GM13977 (cell line): ENCODE measurements around the gene ZSWIM4.

Experiments
- DNase-seq: peaks from one replicate; pipeline ENCODE4 v3.0.0; 2012; ENCODE audit warnings: low spot score
- in situ Hi-C: fragments of 300-500 bp; cut with MboI; formaldehyde crosslinking; loops from one replicate; pipeline ENCODE4 v1.12.0; 2022; ENCODE audit warnings: low sequenced_read_pairs, low pct_unique_long_range_greater_than_20kb, mixed read lengths, inconsistent platforms; ENCODE audit not compliant: unreplicated experiment
- TF ChIP-seq, protein P1 (sequence below): IDR thresholded peaks from 2 replicates; pipeline ENCODE4 v1.5.1; 2012; ENCODE audit warnings: mild to moderate bottlenecking, control low read depth; ENCODE audit not compliant: insufficient read depth; ENCODE audit errors: extremely low read depth, missing control alignments

The ZSWIM4 gene

DNA sequence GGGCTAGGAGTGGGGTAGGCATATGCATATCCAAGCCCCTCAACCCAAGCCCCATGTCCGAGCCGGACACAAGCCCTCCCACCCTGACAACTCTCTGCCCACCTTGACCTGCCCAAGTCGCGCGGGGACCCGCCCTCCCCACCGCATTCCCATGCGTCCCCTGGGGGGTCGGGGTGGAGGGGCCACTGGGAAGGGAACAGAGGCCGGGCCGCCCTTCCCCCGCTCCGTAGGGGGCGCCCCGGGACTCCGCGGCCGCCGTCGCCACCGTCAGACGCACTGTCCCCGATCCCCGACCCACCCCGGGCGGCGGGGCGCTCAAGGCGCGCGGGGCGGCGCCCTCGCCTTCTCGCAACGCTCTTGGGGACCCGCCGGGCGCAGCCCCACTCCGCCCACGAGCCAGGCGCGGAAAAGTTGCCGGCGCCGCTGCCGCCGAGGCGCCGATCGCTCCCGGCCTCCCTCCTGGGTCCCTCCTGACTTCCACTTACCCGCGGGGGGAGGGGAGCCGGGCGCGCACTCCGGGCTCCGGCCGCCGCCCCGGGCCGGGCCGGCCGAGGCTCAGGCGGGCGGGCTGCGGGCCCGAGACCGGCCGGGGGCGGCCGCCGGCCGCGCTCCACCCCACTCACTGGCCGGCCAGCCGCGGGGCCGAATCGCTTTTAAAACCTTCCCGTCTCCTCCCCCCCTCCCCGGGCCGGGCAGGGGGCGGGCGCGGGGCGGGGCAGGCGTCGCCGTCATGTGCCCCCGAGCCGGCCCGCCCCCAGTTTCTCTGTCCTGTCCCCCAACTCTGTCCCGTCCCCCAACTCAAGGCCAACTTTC, 47.3 kb downstream of the ZSWIM4 start:
- TF ChIP-seq, protein P1, sequence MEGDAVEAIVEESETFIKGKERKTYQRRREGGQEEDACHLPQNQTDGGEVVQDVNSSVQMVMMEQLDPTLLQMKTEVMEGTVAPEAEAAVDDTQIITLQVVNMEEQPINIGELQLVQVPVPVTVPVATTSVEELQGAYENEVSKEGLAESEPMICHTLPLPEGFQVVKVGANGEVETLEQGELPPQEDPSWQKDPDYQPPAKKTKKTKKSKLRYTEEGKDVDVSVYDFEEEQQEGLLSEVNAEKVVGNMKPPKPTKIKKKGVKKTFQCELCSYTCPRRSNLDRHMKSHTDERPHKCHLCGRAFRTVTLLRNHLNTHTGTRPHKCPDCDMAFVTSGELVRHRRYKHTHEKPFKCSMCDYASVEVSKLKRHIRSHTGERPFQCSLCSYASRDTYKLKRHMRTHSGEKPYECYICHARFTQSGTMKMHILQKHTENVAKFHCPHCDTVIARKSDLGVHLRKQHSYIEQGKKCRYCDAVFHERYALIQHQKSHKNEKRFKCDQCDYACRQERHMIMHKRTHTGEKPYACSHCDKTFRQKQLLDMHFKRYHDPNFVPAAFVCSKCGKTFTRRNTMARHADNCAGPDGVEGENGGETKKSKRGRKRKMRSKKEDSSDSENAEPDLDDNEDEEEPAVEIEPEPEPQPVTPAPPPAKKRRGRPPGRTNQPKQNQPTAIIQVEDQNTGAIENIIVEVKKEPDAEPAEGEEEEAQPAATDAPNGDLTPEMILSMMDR: peak; percentile 27
- in situ Hi-C loops: no loop called here
- DNase-seq: peak; percentile 91

DNA sequence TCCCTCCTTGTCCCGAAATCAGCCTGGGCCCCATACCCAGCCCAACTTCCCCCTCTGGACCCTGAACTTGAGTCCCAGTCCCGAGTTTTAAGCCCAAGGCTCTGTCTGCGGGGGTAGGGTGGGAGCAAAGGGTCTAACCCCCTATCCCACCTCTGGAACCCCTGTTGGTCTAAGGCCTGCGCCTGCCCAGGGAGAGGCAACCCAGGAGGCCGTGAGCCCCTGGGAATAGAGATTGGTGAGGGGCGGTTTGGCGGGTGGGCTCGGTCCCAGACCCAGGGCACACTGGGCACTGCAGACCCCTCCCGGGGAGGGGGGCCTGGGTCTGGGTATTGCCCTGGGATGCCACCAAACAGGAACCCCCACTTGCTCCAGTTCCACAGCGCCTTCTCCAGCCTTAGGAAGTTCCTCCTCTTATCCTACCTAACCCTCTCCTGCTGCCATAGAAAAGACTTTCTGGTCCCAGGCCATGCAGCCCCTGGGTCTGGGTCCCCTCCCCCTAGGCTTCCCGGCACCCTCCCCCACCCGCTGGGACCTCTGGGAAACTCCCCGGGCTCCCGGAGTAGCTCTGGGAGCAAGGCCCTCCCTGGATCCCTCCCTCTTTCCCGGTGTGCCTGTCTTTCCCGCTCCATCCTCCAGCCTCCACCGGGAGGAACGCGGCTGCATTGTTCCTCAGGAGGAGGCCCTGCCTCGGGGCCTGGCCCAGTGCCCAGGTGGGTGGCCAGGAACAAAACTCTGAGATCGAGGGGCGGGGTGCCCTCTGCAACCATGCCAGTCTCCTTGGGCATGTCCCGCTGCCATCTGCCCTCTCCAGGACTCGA, 48.1 kb downstream of the ZSWIM4 start:
- DNase-seq: no peak

DNA sequence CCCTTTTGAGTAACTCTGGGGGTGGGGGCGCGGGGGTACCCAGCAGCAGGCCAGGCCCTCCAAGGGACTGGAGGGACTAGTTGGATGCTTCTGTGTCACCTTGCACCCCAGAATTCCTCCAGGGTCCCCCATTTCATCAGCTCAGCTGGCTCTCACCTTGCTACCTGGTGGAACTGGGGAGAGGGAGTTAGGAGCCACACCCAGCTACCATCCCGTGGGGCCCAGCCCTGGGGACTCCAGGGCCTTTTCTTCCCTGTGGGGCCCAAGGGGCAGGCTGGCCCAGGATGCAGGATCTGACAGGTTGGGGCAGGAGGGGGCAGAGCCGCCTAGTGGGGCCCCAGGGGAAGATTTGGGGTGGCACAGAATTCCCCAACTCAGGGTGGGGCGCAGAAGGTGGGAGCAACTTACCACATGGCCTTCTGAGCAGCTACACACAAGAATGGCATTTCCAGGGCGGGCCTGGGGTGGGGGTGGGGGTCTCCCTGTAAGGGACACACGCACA, 48.9 kb downstream of the ZSWIM4 start:
- TF ChIP-seq, protein P1: no peak
- DNase-seq: no peak
- in situ Hi-C loops: no loop called here

More for the DNA sequence above, 48.1 kb downstream of the ZSWIM4 start:
- TF ChIP-seq, protein P1: no peak
- in situ Hi-C loops: no loop called here

DNA sequence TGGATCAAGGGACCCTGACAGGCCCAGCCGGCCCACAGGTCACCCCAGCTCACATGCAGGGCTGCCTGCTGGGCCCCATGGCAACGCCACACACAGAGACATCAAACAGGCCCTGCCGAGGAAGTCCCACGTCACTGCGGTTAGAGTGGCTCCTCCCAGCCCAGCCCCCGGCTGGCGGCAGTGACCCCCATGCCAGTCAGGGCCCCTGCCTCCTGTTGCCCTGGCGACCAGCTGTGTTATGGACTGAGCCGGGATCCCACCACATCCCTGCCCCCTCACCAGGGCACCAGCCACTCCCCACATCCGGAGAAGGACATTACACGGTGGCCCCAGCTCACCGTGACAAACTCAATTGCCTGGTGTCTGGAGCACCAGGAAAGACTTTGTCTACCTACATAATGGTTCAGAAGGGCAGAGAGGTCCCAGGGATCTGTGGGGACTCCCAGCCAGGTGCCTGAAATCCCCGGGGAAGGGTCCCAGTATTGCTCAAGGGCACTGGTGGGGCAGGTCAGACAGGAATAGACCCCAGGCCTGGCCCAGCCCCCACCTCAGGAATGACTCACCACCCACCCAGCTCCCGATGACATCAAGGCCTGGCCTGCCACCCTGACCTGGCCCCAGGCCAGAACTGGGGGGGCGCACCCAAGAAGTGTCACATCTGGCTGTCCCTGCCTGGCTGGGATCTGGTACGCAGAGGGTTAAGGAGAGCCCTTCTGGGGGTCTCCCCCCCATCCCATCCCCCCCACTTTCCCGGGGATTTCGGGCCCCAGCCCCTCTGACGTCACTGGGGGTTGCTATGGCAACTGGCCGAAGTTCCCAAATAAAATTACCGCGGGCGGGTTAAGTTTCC, 51.5 kb downstream of the ZSWIM4 start:
- DNase-seq: peak; percentile 96
- TF ChIP-seq, protein P1: no peak
- in situ Hi-C loops: no loop called here

DNA sequence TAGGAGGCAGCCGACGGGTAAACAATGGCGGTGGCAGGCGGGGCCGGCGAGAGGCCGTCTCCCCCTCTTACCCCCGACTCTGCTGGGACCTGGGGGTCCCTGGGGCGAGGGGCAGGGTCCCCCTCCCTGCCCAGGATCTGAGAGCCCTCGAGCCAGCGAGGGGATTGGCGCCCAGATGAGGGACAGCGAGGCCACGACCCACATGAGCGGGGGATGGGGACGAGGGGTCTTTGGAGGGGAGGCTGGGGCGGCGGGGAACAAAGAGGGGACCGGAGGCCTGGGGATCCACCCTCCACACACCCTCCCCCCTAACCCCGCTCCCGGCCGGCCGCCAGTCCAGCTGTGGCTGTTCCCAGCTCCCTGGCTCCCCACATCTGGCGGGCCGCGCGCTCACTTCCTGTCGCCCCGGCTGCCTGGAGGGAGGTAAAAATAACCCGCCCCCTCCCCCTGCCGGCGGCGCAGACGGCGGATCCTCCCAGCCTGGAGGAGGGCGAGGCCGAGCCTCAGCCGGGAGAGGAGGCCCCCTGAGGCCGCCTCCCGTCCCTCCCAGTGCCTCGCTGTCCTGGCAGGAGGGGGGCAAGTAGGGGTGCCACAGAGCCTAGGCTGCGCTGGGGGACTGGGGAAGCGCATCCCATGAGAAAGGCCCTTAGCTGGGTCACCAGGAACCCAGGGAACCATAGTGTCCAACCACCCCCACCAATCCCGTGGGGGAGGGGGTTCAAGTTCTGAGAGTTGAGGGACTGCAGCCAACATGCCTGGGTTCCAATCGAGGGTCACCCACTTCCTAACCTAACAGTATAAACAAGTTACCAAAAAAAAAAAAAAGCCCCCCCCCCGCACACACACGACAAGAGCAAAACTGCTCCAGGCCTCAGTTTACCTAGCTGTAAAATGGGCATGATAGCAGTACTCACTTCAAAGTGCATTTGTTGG, 52.4 kb downstream of the ZSWIM4 start:
- TF ChIP-seq, protein P1: no peak
- peak; percentile 82 for DNase-seq
- in situ Hi-C loops: no loop called here
